NCI-H748 treated with DMSO at 0.1 percent for 48 hours (cell line): ENCODE data around the gene NAGLU.

Experiments
- DNase-seq: peaks from one replicate; lab custom pipeline; 2025; lab: John Stamatoyannopoulos, UW

Gene NAGLU

DNA sequence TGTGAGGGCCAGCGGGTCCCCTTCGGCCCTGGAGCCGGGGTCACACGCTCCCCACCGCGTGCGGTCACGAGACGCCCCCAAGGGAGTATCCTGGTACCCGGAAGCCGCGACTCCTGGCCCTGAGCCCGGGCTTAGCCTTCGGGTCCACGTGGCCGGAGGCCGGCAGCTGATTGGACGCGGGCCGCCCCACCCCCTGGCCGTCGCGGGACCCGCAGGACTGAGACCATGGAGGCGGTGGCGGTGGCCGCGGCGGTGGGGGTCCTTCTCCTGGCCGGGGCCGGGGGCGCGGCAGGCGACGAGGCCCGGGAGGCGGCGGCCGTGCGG, at the start of gene NAGLU:
NAGLU (plus strand) TSS at position 194 of the 324 bp plus-strand sequence; CDS start at position 226, 32 bp downstream.
- DNase-seq, result peak; percentile 58

DNA sequence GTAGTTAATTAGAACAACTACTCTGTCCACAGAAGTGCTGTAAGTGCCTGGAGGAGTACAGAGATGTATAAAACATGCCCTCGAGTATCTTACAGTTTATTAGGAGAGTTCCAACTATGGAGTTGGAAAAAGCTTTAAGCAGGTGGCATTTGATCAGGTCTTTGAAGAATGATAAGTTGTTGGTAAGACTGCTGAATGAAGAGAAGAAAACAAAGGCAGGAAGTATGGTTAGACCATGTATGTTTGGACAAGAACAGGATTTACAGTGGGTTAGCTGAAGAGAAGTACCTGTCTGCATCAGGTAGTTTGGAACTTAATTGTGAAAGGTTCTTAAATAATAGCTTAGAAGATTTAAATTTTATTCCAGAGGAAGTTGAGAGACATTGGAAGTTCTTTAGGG, 48.0 kb upstream of the NAGLU start:
- no peak for DNase-seq

DNA sequence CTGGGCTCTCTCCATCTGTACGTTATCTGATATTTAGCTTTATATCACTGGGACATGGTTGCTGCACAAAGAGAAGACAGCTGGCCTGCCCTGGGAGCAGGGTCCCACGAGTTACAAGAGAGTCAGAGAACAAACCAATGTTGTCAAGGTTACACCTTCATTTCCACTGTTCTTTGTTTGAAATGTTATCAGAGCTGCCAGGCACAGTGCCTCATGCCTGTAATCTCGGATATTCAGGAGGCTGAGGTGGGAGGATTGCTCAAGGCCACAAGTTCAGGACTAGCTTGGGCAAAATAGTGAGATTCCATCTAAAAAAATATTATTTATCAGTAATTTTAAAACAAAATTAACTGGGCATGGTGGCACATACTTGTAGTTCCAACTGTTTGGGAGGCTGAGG, 42.7 kb upstream of the NAGLU start:
- no peak for DNase-seq

DNA sequence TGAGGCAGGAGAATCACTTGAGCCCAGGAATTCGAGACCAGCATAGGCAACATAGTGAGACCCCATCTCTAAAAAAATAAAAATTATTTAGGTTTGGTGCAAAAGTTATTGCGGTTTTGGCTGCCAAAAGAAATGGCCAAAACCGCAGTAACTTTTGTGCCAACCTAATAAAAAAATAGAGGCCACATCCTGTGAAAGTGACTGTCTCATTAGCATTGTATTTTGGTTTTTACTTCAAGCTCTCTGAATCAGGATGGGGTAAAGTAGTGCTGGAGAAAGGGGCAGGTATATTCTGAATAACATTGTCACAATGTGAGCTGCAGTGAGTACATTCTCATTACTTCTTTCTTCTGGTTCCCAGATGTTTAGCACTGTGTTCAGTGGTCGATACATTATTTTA, 41.4 kb upstream of the NAGLU start:
- DNase-seq, result no peak

DNA sequence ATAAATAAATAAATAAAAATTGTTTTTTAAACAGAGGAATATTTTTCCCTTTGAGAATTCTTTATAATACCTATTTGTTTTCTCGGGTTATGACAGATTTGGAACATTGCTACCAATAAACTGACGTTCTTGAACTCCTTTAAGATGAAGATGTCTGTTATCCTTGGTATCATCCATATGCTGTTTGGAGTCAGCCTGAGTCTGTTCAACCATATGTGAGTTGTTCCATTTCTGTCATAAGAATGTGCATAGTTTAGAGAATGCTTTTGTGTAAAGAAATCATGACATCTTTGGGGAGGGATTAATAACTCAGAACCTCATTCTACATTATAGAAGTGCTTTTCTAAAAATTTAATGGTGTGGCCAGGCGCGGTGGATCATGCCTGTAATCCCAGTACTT, 37.2 kb upstream of the NAGLU start:
- no peak for DNase-seq

DNA sequence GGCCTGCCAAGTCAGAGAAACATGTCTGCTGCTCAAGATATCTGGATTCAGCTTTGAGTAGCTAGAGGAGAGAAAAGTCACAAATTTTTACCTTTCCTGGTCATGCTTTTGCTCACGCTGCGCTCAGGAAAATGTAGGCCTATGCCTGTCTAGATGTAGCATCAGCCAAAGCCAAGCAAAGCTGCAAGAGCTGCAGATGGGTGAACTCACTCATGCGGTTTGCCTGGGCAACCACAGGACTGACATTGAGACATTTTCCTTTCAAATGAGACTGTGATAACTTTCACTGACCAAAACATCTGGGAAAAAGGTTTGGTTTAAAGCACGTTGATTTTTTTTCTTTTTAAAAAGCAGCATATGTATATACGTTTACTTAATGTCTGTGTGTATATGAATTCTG, 34.0 kb upstream of the NAGLU start:
- DNase-seq, result no peak

DNA sequence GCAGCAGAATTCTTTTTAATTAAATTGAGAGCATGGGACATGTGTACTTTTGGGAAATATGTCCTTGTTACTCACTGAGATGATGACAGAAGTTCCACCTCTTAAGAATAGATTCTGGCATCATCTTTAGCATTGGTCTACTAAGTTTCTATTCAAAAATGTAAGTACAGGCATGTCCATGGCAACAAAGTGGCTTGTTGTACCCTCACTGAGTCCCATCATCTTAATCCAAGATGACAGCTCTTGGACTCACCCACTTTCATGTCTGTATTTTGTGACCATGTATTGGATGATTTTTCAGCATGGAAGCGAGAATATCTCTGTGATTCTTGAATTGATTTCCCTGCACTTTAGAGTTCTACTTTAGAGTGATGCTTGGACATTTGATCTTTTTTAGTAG, 33.1 kb upstream of the NAGLU start:
- DNase-seq, result no peak

DNA sequence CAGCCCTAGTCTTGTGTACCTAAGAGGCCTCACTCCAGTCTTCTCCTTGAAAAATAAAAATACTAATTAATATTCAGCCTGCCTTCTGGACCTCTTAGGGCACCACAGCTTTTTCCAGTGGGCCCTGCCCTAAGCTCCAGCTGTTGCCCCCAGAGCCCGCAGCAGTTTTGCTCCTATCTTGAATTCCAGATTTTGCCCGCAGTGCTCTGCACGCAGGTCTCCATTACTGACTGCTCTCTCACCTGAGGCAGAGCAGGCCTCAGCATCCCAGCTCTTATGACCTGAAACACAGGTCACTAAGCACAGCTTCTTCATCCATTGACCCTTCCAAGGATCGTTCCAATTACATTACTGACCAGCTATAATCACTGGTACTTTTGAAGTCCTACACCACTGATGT, 28.4 kb upstream of the NAGLU start:
- no peak for DNase-seq

DNA sequence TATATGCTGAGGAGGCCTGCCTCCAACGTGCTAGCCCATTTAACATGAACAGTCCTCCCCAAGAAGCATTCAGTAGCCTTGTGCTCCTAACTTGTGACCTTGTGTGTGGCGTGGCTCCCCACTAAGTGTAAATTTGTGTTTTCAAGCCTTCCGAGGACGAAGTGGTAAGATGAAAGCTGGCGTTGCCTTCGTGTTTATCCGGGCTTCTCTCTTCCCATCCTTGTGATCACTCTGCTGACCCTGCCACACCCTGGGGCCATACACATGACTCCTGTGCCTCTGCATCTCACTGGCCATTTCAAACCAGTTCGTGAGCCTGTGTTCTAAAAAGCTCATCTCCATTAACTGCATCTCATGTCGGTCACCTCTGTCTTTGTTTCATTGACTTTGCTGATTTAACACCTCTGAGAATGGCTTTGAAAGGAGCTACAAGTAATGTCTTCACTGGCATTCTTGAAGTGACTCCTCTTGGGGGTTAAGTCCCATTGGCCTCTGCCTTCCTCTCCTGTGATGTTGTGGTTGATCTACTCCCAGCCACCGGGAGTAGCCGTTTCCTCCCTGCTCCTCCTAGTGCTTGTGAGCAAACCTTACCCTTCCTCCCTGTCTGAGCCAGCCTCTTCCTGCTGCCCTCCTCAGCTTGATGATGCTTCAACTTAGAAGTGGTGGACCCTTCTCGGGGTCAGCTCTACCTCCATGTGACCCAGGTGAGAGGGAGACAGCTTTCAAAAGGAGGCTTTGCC, 27.4 kb upstream of the NAGLU start:
- no peak for DNase-seq

DNA sequence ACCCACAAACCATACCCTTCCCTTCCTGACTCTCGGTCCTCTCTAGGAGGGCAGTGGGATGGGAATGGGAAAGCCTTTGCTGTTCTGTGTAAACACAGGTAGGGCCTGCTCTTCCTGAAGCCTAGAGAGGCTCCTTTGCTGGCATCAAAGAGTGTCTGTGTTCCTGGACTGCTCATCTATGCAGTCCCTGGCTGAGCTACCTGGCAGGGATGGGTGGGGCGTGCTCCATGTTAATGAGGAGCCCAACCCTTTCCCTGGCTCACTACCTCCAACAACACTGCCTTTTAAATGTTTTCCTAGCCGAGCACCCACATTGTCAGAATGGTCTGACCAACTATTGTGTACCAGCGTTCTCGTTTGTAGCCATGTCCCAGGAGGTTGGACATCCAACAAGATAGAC, 26.6 kb upstream of the NAGLU start:
- no peak for DNase-seq

DNA sequence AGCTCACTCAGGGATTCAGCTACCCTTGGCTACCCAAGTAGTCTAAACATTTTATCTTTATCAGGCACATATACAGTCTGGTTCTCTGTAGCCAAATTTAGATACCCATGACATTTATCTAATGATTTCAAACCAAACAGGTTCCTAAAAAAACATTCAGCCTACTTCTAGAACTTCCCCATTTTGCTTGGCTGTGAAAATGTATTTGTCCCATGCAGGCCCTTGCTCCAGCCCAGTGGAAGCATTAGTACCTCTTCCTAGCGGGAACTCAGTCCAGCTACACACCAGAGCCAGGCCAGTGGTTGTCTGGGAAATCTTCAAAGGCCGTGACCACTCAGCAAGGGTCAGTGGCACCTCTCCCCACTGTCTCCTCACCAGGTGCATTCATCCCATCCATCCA, 26.2 kb upstream of the NAGLU start:
- DNase-seq, result no peak

DNA sequence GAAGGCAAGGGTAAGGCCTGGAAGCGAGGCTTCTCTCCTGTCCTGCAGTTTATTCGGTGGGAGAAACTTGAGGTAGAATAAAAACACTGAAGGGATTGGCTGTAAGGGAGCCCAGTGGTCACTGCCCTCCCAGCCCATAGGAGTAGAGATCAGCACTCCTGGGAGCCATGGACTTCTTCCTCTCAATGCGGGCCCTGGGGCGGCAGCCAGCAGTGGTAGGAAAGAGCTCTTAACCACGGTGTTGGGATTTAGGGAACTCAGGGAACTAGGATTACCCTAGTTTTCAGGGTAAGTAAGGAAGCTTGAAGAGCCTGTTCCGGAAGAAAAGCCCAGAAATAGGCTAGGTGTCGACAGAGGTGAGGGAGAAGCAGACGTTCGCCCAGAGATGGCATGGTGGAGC, 23.8 kb upstream of the NAGLU start:
- DNase-seq, result no peak

DNA sequence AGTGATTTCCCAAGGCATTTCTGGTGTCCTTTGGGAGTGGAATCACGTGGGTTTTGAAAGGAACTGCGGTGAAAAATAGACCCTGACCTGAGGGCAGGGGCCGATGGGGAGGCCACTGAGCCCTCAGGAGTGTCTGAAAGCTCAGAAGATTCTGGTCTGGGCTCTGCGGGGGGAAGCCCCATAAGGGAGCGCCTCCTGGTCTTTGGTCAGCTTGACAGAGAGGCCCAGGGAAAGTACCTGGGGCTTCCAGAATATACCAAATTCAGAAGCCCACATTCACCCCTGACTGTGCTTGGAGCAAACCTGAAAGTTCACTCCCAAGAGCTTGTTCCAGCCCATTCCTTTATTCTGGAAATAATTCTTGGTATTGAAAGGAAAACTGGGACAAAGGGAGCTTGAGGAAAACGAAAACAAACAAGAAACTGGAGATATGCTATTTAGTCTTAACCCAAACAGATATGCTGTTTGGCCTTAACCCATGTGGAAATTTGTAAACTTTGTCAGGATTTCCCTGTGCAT, 23.2 kb upstream of the NAGLU start:
- no peak for DNase-seq

DNA sequence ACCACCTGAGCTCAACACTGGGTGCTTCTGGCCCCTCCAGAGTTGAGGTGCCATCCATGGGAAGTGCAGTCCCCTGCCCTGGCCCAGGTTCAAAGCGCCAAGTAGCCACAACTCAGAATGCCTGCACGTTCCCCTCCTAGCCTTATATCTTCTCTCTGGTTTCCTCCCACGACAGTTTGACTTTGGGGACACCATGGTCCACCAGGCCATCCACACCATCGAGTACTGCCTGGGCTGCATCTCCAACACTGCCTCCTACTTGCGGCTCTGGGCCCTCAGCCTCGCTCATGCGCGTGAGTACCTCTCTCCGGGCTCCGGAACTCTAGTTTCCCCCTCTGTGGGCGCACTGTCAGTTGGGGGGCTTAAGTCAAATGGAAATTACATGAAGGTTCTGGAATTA, 22.4 kb upstream of the NAGLU start:
- DNase-seq, result no peak

DNA sequence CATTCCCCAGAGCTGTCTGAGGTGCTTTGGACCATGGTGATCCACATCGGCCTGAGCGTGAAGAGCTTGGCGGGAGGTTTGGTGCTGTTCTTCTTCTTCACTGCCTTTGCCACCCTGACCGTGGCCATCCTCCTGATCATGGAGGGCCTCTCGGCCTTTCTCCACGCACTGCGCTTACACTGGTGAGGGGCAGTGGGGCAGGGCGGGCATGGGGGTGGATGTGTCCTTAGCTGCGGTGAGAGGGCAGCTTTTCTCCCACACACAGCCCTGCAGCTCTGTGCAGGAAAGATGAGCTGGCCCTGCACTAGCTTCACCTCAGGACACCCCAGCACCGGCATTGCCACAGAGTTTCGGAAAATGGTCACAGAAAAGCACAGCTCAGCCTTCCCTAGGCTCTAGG, 21.8 kb upstream of the NAGLU start:
- DNase-seq, result no peak

DNA sequence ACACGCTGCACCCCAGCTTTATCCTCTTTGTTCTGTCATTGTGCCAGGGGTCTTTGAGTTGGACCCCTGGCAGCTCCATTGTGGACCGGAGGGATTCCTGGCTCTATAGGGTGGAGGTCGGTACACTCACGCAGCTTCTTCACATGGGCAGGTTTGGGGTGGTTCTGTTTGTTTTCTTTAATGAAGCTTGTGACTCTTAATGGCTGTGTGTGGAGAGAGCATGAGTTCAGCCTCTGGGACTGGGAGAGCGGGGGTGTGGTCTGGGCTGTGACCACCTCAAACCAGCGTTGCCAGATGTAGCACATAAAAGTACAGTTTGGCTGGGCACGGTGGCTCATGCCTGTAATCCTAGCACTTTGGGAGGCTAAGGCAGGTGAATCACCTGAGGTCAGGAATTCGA, 21.2 kb upstream of the NAGLU start:
- DNase-seq, result no peak

DNA sequence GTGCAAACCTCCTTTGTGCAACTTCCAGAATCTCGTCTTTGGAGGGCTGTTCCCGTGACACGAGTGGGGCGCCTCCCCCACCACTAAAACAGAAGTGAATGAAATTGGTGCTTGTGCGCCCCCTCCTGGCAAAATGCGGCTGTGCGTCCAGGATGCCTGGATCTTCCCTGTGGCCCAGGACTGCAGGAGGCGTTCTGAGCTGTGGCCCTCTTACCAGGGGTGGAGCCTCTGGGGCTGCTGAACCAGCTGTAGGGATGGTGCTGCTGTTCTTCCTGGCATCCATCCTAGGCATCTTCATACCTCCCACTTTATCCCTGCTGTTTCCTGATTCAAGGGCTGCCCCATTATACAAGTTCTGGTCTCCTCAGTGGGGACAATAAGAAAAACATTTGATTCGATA, 18.5 kb upstream of the NAGLU start:
- DNase-seq, result peak; percentile 2

DNA sequence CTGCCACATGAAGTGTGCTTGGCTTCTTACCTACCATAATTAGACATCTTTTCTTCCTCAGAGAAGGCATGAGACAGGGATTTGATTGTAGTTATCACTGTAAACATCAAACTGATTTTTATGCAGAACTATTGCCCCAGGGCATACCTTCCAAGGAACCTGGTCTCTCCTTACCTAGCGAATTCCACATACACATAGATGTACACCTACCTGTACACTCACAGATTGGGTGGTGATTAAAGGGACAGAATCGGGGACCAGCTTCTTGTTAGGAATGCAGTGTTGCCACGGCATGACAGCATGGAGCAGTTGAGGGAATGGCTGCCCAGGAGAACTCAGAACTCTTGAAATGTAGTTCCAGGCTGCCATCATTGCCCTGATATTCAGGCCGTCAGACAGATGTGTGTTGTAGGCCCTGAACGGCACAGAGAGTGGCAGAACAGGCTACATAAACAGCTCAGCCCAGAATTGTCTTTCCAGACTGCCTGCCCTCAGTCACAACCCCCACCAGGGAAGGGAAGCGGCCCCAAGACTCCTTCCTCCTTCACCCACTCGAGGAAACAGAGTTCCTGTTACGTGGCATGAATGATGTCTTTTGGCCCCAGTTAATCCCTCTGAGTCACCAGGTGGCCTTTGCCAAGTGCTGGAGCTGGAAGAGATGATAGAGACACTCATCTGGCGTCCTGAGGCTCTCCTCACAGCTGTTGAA, 17.8 kb upstream of the NAGLU start:
- no peak for DNase-seq

DNA sequence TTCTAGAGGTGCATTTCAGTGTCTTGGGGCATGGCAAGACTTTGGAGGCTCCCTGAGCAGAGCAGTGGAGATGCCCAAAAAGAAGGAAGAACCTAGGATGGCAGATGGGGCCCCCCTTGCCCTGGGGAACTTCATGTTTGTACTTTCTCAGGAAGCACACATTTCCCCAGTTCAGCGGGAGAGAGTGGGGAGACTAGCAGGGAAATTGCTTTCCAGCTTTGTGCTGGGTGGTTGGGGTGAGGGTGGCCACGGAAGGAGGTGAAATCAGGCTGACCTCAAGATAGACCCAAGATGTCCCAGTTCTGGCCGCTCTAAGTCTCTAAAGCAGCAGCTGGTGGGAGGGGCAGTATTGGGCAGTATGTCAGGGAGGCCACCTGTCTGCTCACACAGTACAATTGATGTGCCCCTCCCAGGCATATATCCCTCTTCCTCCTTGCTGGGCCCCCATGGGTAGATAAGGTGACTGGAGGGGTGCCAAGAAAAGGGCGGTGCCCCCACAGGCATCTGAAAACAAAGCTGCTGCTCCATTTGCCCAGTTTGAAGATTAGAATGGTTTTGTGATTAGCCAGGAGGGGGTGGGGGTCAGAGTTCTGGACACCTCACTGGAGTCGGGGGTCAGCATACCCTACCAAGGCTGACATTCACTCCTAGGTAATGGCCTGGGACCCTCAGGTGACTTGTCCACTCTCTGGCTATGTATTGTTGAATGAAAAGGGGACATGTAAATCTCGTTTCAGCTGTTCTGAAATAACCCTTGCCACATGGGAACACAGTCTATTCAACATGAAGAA, 17.1 kb upstream of the NAGLU start:
- DNase-seq, result no peak

DNA sequence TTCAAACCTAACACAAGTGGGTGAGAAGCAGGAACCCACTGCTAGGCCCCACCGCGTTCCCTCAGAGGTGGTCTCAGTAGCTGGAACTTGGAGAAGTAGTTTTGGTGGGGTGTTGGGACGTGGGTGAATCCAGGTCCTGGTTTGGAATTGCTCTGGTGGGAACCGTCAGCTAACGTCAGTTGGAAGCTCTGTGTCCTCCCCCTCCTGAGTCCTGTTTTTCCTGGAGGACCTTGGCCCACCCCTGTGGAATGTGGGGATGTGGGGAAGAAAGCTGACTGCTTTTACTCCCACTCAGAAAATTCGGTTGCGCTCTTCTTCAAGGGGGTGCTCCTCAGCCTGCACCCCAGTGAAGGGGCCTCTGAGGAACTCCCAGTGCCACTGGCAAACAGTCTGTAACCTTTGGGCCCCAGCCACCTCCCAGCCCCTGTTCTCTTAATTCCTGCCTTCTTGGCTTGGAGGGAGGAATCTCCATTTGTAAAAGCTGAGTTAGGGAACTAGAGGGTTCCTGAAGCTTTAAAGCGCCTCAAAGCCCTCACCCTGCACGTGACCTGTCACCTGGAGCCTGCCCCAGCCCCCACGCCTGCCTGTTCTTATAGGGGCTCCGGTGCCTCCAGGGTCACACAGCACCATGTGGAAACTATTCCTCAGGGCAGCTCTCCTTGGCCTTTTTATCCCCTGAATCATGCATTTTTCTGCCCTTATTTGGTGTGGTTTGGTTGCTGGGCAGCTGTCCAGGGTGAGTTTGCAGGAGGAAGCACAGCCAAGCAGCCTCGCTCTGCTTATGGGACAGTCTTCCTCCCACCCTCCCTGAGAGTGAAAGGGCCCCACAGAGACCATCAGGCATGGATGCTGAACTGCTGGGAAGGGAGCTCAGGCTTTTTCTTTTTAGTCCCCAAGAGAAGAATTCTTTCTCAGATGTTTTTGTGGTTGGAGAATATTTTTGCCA, 16.2 kb upstream of the NAGLU start:
- DNase-seq, result no peak

DNA sequence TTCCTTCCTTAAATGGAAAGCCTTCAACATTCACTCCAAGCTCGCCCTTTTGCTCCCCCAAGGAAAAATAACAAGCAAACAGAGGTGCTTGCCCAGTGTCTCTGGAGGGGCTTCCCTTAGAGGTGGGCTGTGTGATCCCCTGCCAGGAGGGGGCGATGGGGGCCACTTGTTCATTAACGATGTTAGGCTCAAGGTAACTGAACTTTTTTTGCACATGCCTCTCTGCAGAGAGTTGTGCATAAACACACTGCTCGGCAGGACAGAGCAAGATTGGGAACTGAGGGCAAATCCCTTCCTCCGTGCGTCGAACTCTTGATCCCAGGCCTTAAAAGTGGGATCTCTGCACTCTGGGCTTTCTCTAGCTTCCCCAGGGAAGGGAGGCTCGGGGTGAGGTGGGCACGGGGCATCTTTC, 15.5 kb upstream of the NAGLU start:
- DNase-seq, result no peak

DNA sequence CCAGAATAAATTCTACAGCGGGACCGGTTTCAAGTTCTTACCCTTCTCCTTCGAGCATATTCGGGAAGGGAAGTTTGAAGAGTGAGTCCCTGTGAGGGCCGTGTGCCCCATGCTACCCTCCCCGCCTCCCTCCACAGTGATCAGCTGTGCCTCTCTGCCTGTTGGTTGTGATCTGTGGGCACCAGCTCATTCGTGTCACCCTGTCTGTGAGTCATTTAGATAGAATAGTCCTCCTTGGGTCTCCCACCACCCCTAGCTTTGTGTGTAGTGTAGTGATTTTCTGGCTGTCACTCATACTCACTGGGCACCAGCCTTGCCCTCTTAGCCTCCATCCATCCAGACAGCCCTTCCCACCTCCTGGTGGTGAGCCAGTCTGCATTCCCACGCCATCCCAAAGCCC, 15.0 kb upstream of the NAGLU start:
- DNase-seq, result no peak
